ENCODE results near the gene ANKLE1. TPM values are rescaled to one million over a fixed set of nuclear protein-coding genes. Genes with fewer than 3 reads are reported as not detected.

The ANKLE1 gene
- total RNA-seq, 1 experiment from 2014 or later, result 16.5 TPM

- no peak for DNase-seq
- H4K91ac ChIP-seq (ENCODE audit: insufficient read length, low read depth, low read length), result no peak overlapping the region
- no peak overlapping the region for H3K18ac ChIP-seq (ENCODE audit: insufficient read length, low read depth, low read length)
- no peak overlapping the region for H2AFZ ChIP-seq (ENCODE audit: low read length)
- no peak overlapping the region for H3K4me3 Mint-ChIP-seq
- no peaks in the 10 kb centered on the region for H3K27me3 ChIP-seq (ENCODE audit: insufficient read depth, low read length)
- H2BK120ac ChIP-seq (ENCODE audit: low read depth, low read length, poor library complexity, severe bottlenecking), result no peak overlapping the region
- H2BK5ac ChIP-seq (ENCODE audit: insufficient read length, low read length), result no peak overlapping the region
- H3K79me2 ChIP-seq (ENCODE audit: insufficient read depth, low read length), result no peaks in the 10 kb centered on the region
- peaks cover 4% of the 10 kb centered on the region; the same call in 1 of the 2 replicates for H3K4me1 ChIP-seq (ENCODE audit: insufficient read depth, low read length)
- peaks cover 15 to 28% of the 10 kb centered on the region in 2 experiments for H3K4me1 Mint-ChIP-seq
- peaks cover 5% of the 10 kb centered on the region for H3K23me2 ChIP-seq (ENCODE audit: insufficient read length, low read depth, low read length, poor library complexity, severe bottlenecking)
- H3T11ph ChIP-seq (ENCODE audit: low read length), result no peak overlapping the region
- no peak overlapping the region for H3K4me2 ChIP-seq (ENCODE audit: insufficient read depth, insufficient read length, low read length)
- WGBS (ENCODE audit: extremely low coverage, insufficient read length, low lambda C conversion rate), result no CpG with 5 or more reads among the region's 7 CpGs
- H3K9ac ChIP-seq (ENCODE audit: extremely low read depth, insufficient read length, low read length), result no peak overlapping the region
- peaks cover 6 to 19% (median 16%) of the 10 kb centered on the region in 3 experiments for H3K36me3 Mint-ChIP-seq (ENCODE audit: insufficient read depth in 1 of 3, low read depth in 3 of 3)
- H4K5ac ChIP-seq (ENCODE audit: insufficient read length, low read depth, low read length), result no peak overlapping the region
- H3K27ac Mint-ChIP-seq, result no peak overlapping the region
- H3K9me3 Mint-ChIP-seq, result no peaks in the 10 kb centered on the region; a peak in 1 of 5 replicates
- H3K9me3 ChIP-seq (ENCODE audit: control insufficient read depth, low read depth, low read length), result no peaks in the 10 kb centered on the region
- H4K20me1 ChIP-seq (ENCODE audit: control insufficient read depth, insufficient read depth, insufficient read length), result no peaks in the 10 kb centered on the region
- H3K4ac ChIP-seq (ENCODE audit: low read depth, low read length), result no peak overlapping the region
- no peak overlapping the region for H2AK5ac ChIP-seq (ENCODE audit: insufficient read length, low read length)
- no peak for TF ChIP-seq CTCF (conservative IDR thresholded peaks at IDR 0.05)
- no peak overlapping the region for H3K27ac ChIP-seq (ENCODE audit: insufficient read length, low read depth, low read length)
- no peak overlapping the region for H3K23ac ChIP-seq (ENCODE audit: insufficient read length, low read depth, low read length)
- H3K27me3 Mint-ChIP-seq (ENCODE audit: low read depth), result peaks cover 1% of the 10 kb centered on the region
- H2BK15ac ChIP-seq (ENCODE audit: low read depth, low read length), result no peak overlapping the region
- no peak overlapping the region for H4K8ac ChIP-seq (replicated peaks; ENCODE audit: insufficient read length, low read depth, low read length)
- peaks cover 10% of the 10 kb centered on the region for H3K79me1 ChIP-seq (ENCODE audit: insufficient read depth, low read depth, low read length, poor library complexity, severe bottlenecking)
- H3K56ac ChIP-seq (ENCODE audit: insufficient read length, low read depth, low read length), result no peak overlapping the region
- H3K14ac ChIP-seq (ENCODE audit: insufficient read depth, low read length), result no peak overlapping the region
- no peak overlapping the region for H2BK12ac ChIP-seq (ENCODE audit: insufficient read length, low read depth, low read length)
- no peak overlapping the region for H2BK20ac ChIP-seq (ENCODE audit: low read depth, low read length, poor library complexity, severe bottlenecking)
These were observed 15.7 kb upstream of the ANKLE1 start for GRCh38 chr19:17266026-17266425.

Measured in H9 (cell line).